Hematopoietic multipotent progenitor cell treated with erythropoietin and hydrocortisone succinate and interleukin-3 and kit ligand, for 17 days (in vitro differentiated cells): ENCODE data around the gene HRH4.
A peak's percentile ranks its signal among the peaks of the same experiment; 100 is the strongest.

Source experiments
- DNase-seq: peaks from one replicate; pipeline ENCODE4 v3.0.0-alpha.2; 2015; ENCODE audit warnings: low spot score

The HRH4 gene

GRCh38 chr18:24509435-24509834 lies 49.0 kb downstream of the HRH4 start:
- no peak for DNase-seq

GRCh38 chr18:24514439-24514838 lies 54.0 kb downstream of the HRH4 start:
- peak; percentile 25 for DNase-seq

GRCh38 chr18:24515721-24516120 lies 55.3 kb downstream of the HRH4 start:
- DNase-seq, result no peak

- no peak for DNase-seq
Observed at GRCh38 chr18:24516261-24516660, 55.8 kb downstream of the HRH4 start.

GRCh38 chr18:24517554-24517953 lies 57.1 kb downstream of the HRH4 start:
- DNase-seq, result no peak

GRCh38 chr18:24518596-24518995 lies 58.2 kb downstream of the HRH4 start:
- DNase-seq, result no peak
